Central memory CD8-positive, alpha-beta T cell (primary cell): ENCODE data around the gene SYCE1.
"Not testable (repeated sequence)": the region's sequence is repeated elsewhere in the genome, so short reads cannot be mapped to it uniquely, and the experiment has no call there.

ENCODE experiments used
- ATAC-seq: fragments of 150-1000 bp; cut with Tn5 transposase; replicated peaks from 2 replicates; pipeline ENCODE4 v1.10.0; 2022; ENCODE audit warnings: mild to moderate bottlenecking, moderate FRiP score, moderate number of reproducible peaks; ENCODE audit not compliant: poor library complexity, severe bottlenecking; ENCODE audit errors: extremely low read depth
- DNase-seq, 2 donors: peaks; one replicate each; pipeline ENCODE4 v3.0.0; 2021; ENCODE audit warnings: low spot score in 2 of 2
- H3K27ac Mint-ChIP-seq: one replicate; pipeline ENCODE4 v1.8.0; 2022; ENCODE audit warnings: low read depth, mild to moderate bottlenecking, moderate library complexity, mixed read lengths
- H3K27me3 Mint-ChIP-seq: one replicate; pipeline ENCODE4 v1.8.0; 2022; ENCODE audit warnings: mixed read lengths
- H3K36me3 Mint-ChIP-seq: one replicate; pipeline ENCODE4 v1.8.0; 2022; ENCODE audit warnings: mild to moderate bottlenecking, moderate library complexity, mixed read lengths; ENCODE audit not compliant: insufficient read depth
- H3K4me1 Mint-ChIP-seq: one replicate; pipeline ENCODE4 v1.8.0; 2022; ENCODE audit warnings: mixed read lengths
- H3K4me3 Mint-ChIP-seq: one replicate; pipeline ENCODE4 v1.8.0; 2022; ENCODE audit warnings: mild to moderate bottlenecking, moderate library complexity, mixed read lengths
- H3K9me3 Mint-ChIP-seq: one replicate; pipeline ENCODE4 v1.8.0; 2022; ENCODE audit warnings: mixed read lengths

Gene SYCE1

GRCh38 chr10:133573460-133573859, 8.1 kb upstream of the SYCE1 start:
- peaks cover 11% of the 10 kb centered on the region for H3K9me3 Mint-ChIP-seq

GRCh38 chr10:133572055-133572454, 6.7 kb upstream of the SYCE1 start:
- not testable (repeated sequence) for H3K4me1 Mint-ChIP-seq, H3K27ac Mint-ChIP-seq, DNase-seq, H3K36me3 Mint-ChIP-seq, H3K27me3 Mint-ChIP-seq, H3K4me3 Mint-ChIP-seq, ATAC-seq
- H3K9me3 Mint-ChIP-seq, result peaks cover 11% of the 10 kb centered on the region

More at GRCh38 chr10:133573460-133573859, 8.1 kb upstream of the SYCE1 start:
- not testable (repeated sequence) for H3K36me3 Mint-ChIP-seq, ATAC-seq, H3K4me1 Mint-ChIP-seq, H3K27me3 Mint-ChIP-seq, H3K27ac Mint-ChIP-seq, DNase-seq, H3K4me3 Mint-ChIP-seq

GRCh38 chr10:133569801-133570200, 4.4 kb upstream of the SYCE1 start:
- not testable (repeated sequence) for ATAC-seq, H3K27ac Mint-ChIP-seq, H3K4me1 Mint-ChIP-seq, H3K36me3 Mint-ChIP-seq, DNase-seq, H3K4me3 Mint-ChIP-seq
- Mint-ChIP-seq H3K27me3 (peaks cover 12% of the 10 kb centered on the region), H3K9me3 (peaks cover 11% of the 10 kb centered on the region)

- H3K4me3 Mint-ChIP-seq, H3K36me3 Mint-ChIP-seq, H3K27ac Mint-ChIP-seq, ATAC-seq, DNase-seq, H3K4me1 Mint-ChIP-seq: not testable (repeated sequence)
- peaks cover 20% of the 10 kb centered on the region for H3K27me3 Mint-ChIP-seq
- H3K9me3 Mint-ChIP-seq, result peaks cover 11% of the 10 kb centered on the region
Measured at GRCh38 chr10:133568831-133569527, 3.6 kb upstream of the SYCE1 start.

- H3K36me3 Mint-ChIP-seq, result no peaks in the 10 kb centered on the region
- no peak overlapping the region for H3K27ac Mint-ChIP-seq
- peaks cover 21% of the 10 kb centered on the region for H3K27me3 Mint-ChIP-seq
- H3K9me3 Mint-ChIP-seq, result peaks cover 6% of the 10 kb centered on the region
- no peaks in the 10 kb centered on the region for H3K4me1 Mint-ChIP-seq
- no peak for DNase-seq
- no peak overlapping the region for H3K4me3 Mint-ChIP-seq
- no peak for ATAC-seq
Measured at GRCh38 chr10:133568287-133568614, 2.9 kb upstream of the SYCE1 start.

GRCh38 chr10:133567609-133568286, 2.4 kb upstream of the SYCE1 start:
- peaks cover 21% of the 10 kb centered on the region for H3K27me3 Mint-ChIP-seq
- no peak overlapping the region for H3K4me3 Mint-ChIP-seq
- ATAC-seq, result no peak
- H3K36me3 Mint-ChIP-seq, result no peaks in the 10 kb centered on the region
- H3K27ac Mint-ChIP-seq, result no peak overlapping the region
- H3K9me3 Mint-ChIP-seq, result peaks cover 1% of the 10 kb centered on the region
- no peaks in the 10 kb centered on the region for H3K4me1 Mint-ChIP-seq
- no peak for DNase-seq

GRCh38 chr10:133567119-133567518, 1.7 kb upstream of the SYCE1 start:
- H3K4me1 Mint-ChIP-seq, result no peaks in the 10 kb centered on the region
- DNase-seq (no peak), ATAC-seq (no peak)
- H3K9me3 Mint-ChIP-seq, result no peaks in the 10 kb centered on the region
- no peak overlapping the region for H3K27ac Mint-ChIP-seq
- peaks cover 25% of the 10 kb centered on the region for H3K27me3 Mint-ChIP-seq
- H3K4me3 Mint-ChIP-seq, result no peak overlapping the region
- H3K36me3 Mint-ChIP-seq, result no peaks in the 10 kb centered on the region

- peaks cover 41% of the 10 kb centered on the region for H3K27me3 Mint-ChIP-seq
- no peaks in the 10 kb centered on the region for H3K4me1 Mint-ChIP-seq
- no peaks in the 10 kb centered on the region for H3K9me3 Mint-ChIP-seq
- H3K4me3 Mint-ChIP-seq, result no peak overlapping the region
- H3K36me3 Mint-ChIP-seq, result peaks cover 2% of the 10 kb centered on the region
- ATAC-seq (no peak), DNase-seq (no peak)
- H3K27ac Mint-ChIP-seq, result no peak overlapping the region
Measured at GRCh38 chr10:133564816-133565215, 567 bp downstream of the SYCE1 start.

- Mint-ChIP-seq H3K27me3 (peaks cover 67% of the 10 kb centered on the region), H3K9me3 (no peaks in the 10 kb centered on the region), H3K36me3 (peaks cover 4% of the 10 kb centered on the region), H3K4me3 (no peak overlapping the region), H3K4me1 (no peaks in the 10 kb centered on the region), H3K27ac (no peak overlapping the region)
- ATAC-seq, result no peak
- DNase-seq, result no peak
Measured at GRCh38 chr10:133559216-133559615, 6.2 kb downstream of the SYCE1 start.

- H3K4me1 Mint-ChIP-seq, result no peaks in the 10 kb centered on the region
- DNase-seq (no peak), ATAC-seq (no peak)
- H3K4me3 Mint-ChIP-seq, result no peak overlapping the region
- H3K36me3 Mint-ChIP-seq, result peaks cover 4% of the 10 kb centered on the region
- peaks cover 63% of the 10 kb centered on the region for H3K27me3 Mint-ChIP-seq
- no peaks in the 10 kb centered on the region for H3K9me3 Mint-ChIP-seq
- no peak overlapping the region for H3K27ac Mint-ChIP-seq
Measured at GRCh38 chr10:133557381-133557780, 8.0 kb downstream of the SYCE1 start.

GRCh38 chr10:133555521-133555920, 9.9 kb downstream of the SYCE1 start:
- H3K27me3 Mint-ChIP-seq, result peaks cover 47% of the 10 kb centered on the region
- H3K9me3 Mint-ChIP-seq, result no peaks in the 10 kb centered on the region
- H3K4me1 Mint-ChIP-seq, result no peaks in the 10 kb centered on the region
- peaks cover 3% of the 10 kb centered on the region for H3K36me3 Mint-ChIP-seq
- DNase-seq, result no peak
- no peak overlapping the region for H3K4me3 Mint-ChIP-seq
- ATAC-seq, result no peak
- H3K27ac Mint-ChIP-seq, result no peak overlapping the region

- Mint-ChIP-seq H3K9me3 (no peaks in the 10 kb centered on the region), H3K36me3 (peaks cover 3% of the 10 kb centered on the region), H3K27me3 (peaks cover 50% of the 10 kb centered on the region), H3K27ac (no peak overlapping the region), H3K4me1 (no peaks in the 10 kb centered on the region), H3K4me3 (no peak overlapping the region)
- ATAC-seq, result no peak
- no peak for DNase-seq
Measured at GRCh38 chr10:133554600-133554999, 10.8 kb downstream of the SYCE1 start.

GRCh38 chr10:133544506-133544905, 20.9 kb downstream of the SYCE1 start:
- peaks cover 10% of the 10 kb centered on the region for H3K4me1 Mint-ChIP-seq

More at GRCh38 chr10:133544506-133544905, 20.9 kb downstream of the SYCE1 start:
- Mint-ChIP-seq H3K36me3 (no peaks in the 10 kb centered on the region), H3K9me3 (peaks cover 6% of the 10 kb centered on the region), H3K27me3 (peaks cover 71% of the 10 kb centered on the region), H3K27ac (no peak overlapping the region), H3K4me3 (no peak overlapping the region)
- DNase-seq (no peak), ATAC-seq (no peak)
